WTC11 (cell line): Measurements from ENCODE around the gene ETF1. TPM values are rescaled to one million over a fixed set of nuclear protein-coding genes. Genes with fewer than 3 reads are reported as not detected.

Experiments used
- ARID4B ChIP-seq: sonication (generic); formaldehyde crosslinking; IDR thresholded peaks from 2 replicates; pipeline ENCODE4 v1.8.0; 2023; ENCODE audit warnings: missing genetic modification reagents, mild to moderate bottlenecking, borderline replicate concordance
- ATF3 ChIP-seq: sonication (generic); formaldehyde crosslinking; conservative IDR thresholded peaks from 2 replicates; pipeline ENCODE4 v1.8.1; 2022; ENCODE audit warnings: mild to moderate bottlenecking, missing genetic modification reagents
- CDX4 ChIP-seq: fragments of 250-450 bp; sonication (Bioruptor Pico); IDR thresholded peaks from 2 replicates; pipeline ENCODE4 v1.9.0; 2021; ENCODE audit warnings: moderate library complexity, mild to moderate bottlenecking, inconsistent platforms, borderline replicate concordance
- E2F1 ChIP-seq: sonication (generic); formaldehyde crosslinking; IDR thresholded peaks from 2 replicates; pipeline ENCODE4 v1.8.0; 2022; ENCODE audit warnings: mild to moderate bottlenecking, missing genetic modification reagents
- FOXK1 ChIP-seq: sonication (generic); formaldehyde crosslinking; IDR thresholded peaks from 2 replicates; pipeline ENCODE4 v1.8.0; 2022; ENCODE audit warnings: mild to moderate bottlenecking, moderate library complexity, missing genetic modification reagents
- FOXP1 ChIP-seq: sonication (generic); formaldehyde crosslinking; IDR thresholded peaks from 2 replicates; pipeline ENCODE4 v1.8.0; 2022; ENCODE audit warnings: missing genetic modification reagents, mild to moderate bottlenecking, moderate library complexity, borderline replicate concordance
- HMGXB4 ChIP-seq: sonication (generic); formaldehyde crosslinking; IDR thresholded peaks from 2 replicates; pipeline ENCODE4 v1.8.1; 2023; ENCODE audit warnings: mild to moderate bottlenecking, moderate library complexity, missing genetic modification reagents
- KAT7 ChIP-seq: sonication (generic); formaldehyde crosslinking; IDR thresholded peaks from 2 replicates; pipeline ENCODE4 v1.8.1; 2023; ENCODE audit warnings: missing genetic modification reagents, mild to moderate bottlenecking, borderline replicate concordance
- NFATC4 ChIP-seq: fragments of 250-450 bp; sonication (Bioruptor Pico); IDR thresholded peaks from 2 replicates; pipeline ENCODE4 v1.9.0; 2021; ENCODE audit warnings: mild to moderate bottlenecking
- PREB ChIP-seq: sonication (generic); formaldehyde crosslinking; IDR thresholded peaks from 2 replicates; pipeline ENCODE4 v1.8.1; 2022; ENCODE audit warnings: mild to moderate bottlenecking, missing genetic modification reagents, moderate library complexity, borderline replicate concordance
- RELA ChIP-seq: sonication (generic); formaldehyde crosslinking; IDR thresholded peaks from 2 replicates; pipeline ENCODE4 v1.8.1; 2022; ENCODE audit warnings: missing genetic modification reagents, mild to moderate bottlenecking, borderline replicate concordance
- SOX15 ChIP-seq: fragments of 250-450 bp; sonication (Bioruptor Pico); IDR thresholded peaks from 2 replicates; pipeline ENCODE4 v1.9.0; 2021; ENCODE audit warnings: mild to moderate bottlenecking
- TCF7 ChIP-seq: sonication (generic); formaldehyde crosslinking; IDR thresholded peaks from 2 replicates; pipeline ENCODE4 v1.8.0; 2022; ENCODE audit warnings: mild to moderate bottlenecking, low read depth, missing genetic modification reagents, moderate library complexity
- TEAD4 ChIP-seq: sonication (generic); formaldehyde crosslinking; IDR thresholded peaks from 2 replicates; pipeline ENCODE4 v1.8.0; 2022; ENCODE audit warnings: mild to moderate bottlenecking, missing genetic modification reagents
- ZNF281 ChIP-seq: sonication (generic); formaldehyde crosslinking; IDR thresholded peaks from 2 replicates; pipeline ENCODE4 v1.8.0; 2023; ENCODE audit warnings: mild to moderate bottlenecking, missing genetic modification reagents
- ZNF317 ChIP-seq: sonication (generic); formaldehyde crosslinking; IDR thresholded peaks from 2 replicates; pipeline ENCODE4 v1.8.1; 2023; ENCODE audit warnings: low read depth, mild to moderate bottlenecking, moderate library complexity, missing genetic modification reagents, borderline replicate concordance
- ZNF416 ChIP-seq: fragments of 250-450 bp; sonication (Bioruptor Pico); IDR thresholded peaks from 2 replicates; pipeline ENCODE4 v1.9.0; 2021; ENCODE audit warnings: mild to moderate bottlenecking, inconsistent platforms
- ZNF423 ChIP-seq: fragments of 250-450 bp; sonication (Bioruptor Pico); IDR thresholded peaks from 2 replicates; pipeline ENCODE4 v2.1.2; 2022; ENCODE audit warnings: mild to moderate bottlenecking, moderate library complexity
- ZNF532 ChIP-seq: fragments of 250-450 bp; sonication (Bioruptor Pico); IDR thresholded peaks from 2 replicates; pipeline ENCODE4 v1.9.0; 2021; ENCODE audit warnings: mild to moderate bottlenecking, borderline replicate concordance
- ZNF671 ChIP-seq: fragments of 250-450 bp; sonication (Bioruptor Pico); IDR thresholded peaks from 2 replicates; pipeline ENCODE4 v1.8.0; 2021; ENCODE audit warnings: mild to moderate bottlenecking
- total RNA-seq: library from RNA; stranded (reverse); gene quantifications from 3 replicates; pipeline ENCODE4 v1.2.3, GENCODE V29; 2021

ETF1 gene
- total RNA-seq, 1 experiment from 2014 or later = 137 TPM

- TF ChIP-seq ARID4B (CRISPR knock-in tag) = peak; percentile 16; the same call in 1 of the 2 replicates
- TF ChIP-seq FOXK1 (CRISPR knock-in tag) = peak; percentile 62
- no peak for TF ChIP-seq RELA
- 0 out of 2 replicates have a peak, but pooled peaks have one; percentile 38 for TF ChIP-seq FOXP1
- peak; percentile 40; the same call in 1 of the 2 replicates for TF ChIP-seq TEAD4 (CRISPR knock-in tag)
- 0 out of 2 replicates have a peak, but pooled peaks have one; percentile 14 for TF ChIP-seq NFATC4 (CRISPR knock-in tag)
- TF ChIP-seq SOX15 (CRISPR knock-in tag) = no peak
- TF ChIP-seq CDX4 (CRISPR knock-in tag) = no peak
- no peak for TF ChIP-seq ZNF317 (CRISPR knock-in tag)
- peak; percentile 87; the same call in 1 of the 2 replicates for TF ChIP-seq ZNF532 (CRISPR knock-in tag)
- TF ChIP-seq KAT7 (CRISPR knock-in tag) = no peak
- TF ChIP-seq ZNF423 (CRISPR knock-in tag) = no peak; the same call in 1 of the 2 replicates
- TF ChIP-seq ZNF671 = no peak
- no peak for TF ChIP-seq E2F1 (CRISPR knock-in tag)
- TF ChIP-seq TCF7 = no peak
- no peak for TF ChIP-seq HMGXB4 (CRISPR knock-in tag)
- TF ChIP-seq ATF3 (CRISPR knock-in tag) = no peak
- peak; percentile 69; the same call in 1 of the 2 replicates for TF ChIP-seq ZNF416 (CRISPR knock-in tag)
- TF ChIP-seq ZNF281 = peak; percentile 63; the same call in 1 of the 2 replicates
- TF ChIP-seq PREB = no peak
These were observed 77.5 kb downstream of the ETF1 start, which contains the start of gene EGR1 (continued) for GRCh38 chr5:138465261-138466124.
